Type B pancreatic cell (in vitro differentiated cells): ENCODE measurements around the gene MTMR12. TPM values are rescaled to one million over a fixed set of nuclear protein-coding genes. Genes with fewer than 3 reads are reported as not detected.

ENCODE experiments used
- DNase-seq: peaks from one replicate; pipeline ENCODE4 v3.0.0; 2021; ENCODE audit warnings: mixed read lengths; ENCODE audit not compliant: unreplicated experiment; ENCODE audit errors: extremely low spot score
- H3K27ac Mint-ChIP-seq: 2 replicates; pipeline ENCODE4 v1.8.0; 2021; ENCODE audit warnings: mild to moderate bottlenecking, mixed read lengths
- H3K27me3 Mint-ChIP-seq: 2 replicates; pipeline ENCODE4 v1.8.0; 2021; ENCODE audit warnings: mixed read lengths
- H3K36me3 Mint-ChIP-seq: 2 replicates; pipeline ENCODE4 v1.8.0; 2021; ENCODE audit warnings: mixed read lengths
- H3K4me1 Mint-ChIP-seq: one replicate; pipeline ENCODE4 v1.8.0; 2021; ENCODE audit warnings: mixed read lengths; ENCODE audit not compliant: unreplicated experiment
- H3K4me3 Mint-ChIP-seq: 2 replicates; pipeline ENCODE4 v1.8.0; 2021; ENCODE audit warnings: mild to moderate bottlenecking, mixed read lengths
- H3K9me3 Mint-ChIP-seq: 2 replicates; pipeline ENCODE4 v1.8.0; 2021; ENCODE audit warnings: mixed read lengths
- CTCF ChIP-seq: fragments of 200-600 bp; sonication (generic); conservative IDR thresholded peaks from 2 replicates; pipeline ENCODE4 v1.5.0; 2021; ENCODE audit warnings: antibody characterized with exemption, mild to moderate bottlenecking
- total RNA-seq: library from RNA; stranded (reverse); gene quantifications from 2 replicates; pipeline ENCODE4 v1.2.1, GENCODE V29; 2021; ENCODE audit warnings: low replicate concordance

Gene MTMR12
- total RNA-seq, 1 donor from 2014 or later = 23.5 TPM

- Mint-ChIP-seq H3K9me3 (no peaks in the 10 kb centered on the region), H3K4me3 (no peak overlapping the region), H3K27me3 (no peaks in the 10 kb centered on the region), H3K4me1 (no peaks in the 10 kb centered on the region), H3K36me3 (peaks cover 24% of the 10 kb centered on the region), H3K27ac (no peak overlapping the region)
- DNase-seq = no peak
- TF ChIP-seq CTCF = no peak
These were observed 42.9 kb upstream of the MTMR12 start for GRCh38 chr5:32355686-32356085.

GRCh38 chr5:32353420-32353819 lies 40.7 kb upstream of the MTMR12 start:
- Mint-ChIP-seq H3K9me3 (peaks cover 5% of the 10 kb centered on the region), H3K27ac (no peak overlapping the region), H3K36me3 (peaks cover 20% of the 10 kb centered on the region), H3K4me1 (no peaks in the 10 kb centered on the region), H3K4me3 (no peak overlapping the region), H3K27me3 (no peaks in the 10 kb centered on the region)
- DNase-seq = no peak
- TF ChIP-seq CTCF = no peak

GRCh38 chr5:32352685-32353084 lies 39.9 kb upstream of the MTMR12 start:
- Mint-ChIP-seq H3K4me1 (no peaks in the 10 kb centered on the region), H3K36me3 (peaks cover 17% of the 10 kb centered on the region), H3K27ac (no peak overlapping the region), H3K4me3 (no peak overlapping the region), H3K9me3 (peaks cover 7% of the 10 kb centered on the region), H3K27me3 (no peaks in the 10 kb centered on the region)
- no peak for DNase-seq
- no peak for TF ChIP-seq CTCF

- H3K4me1 Mint-ChIP-seq = no peaks in the 10 kb centered on the region
- no peaks in the 10 kb centered on the region for H3K27me3 Mint-ChIP-seq
- H3K4me3 Mint-ChIP-seq = no peak overlapping the region
- no peak for TF ChIP-seq CTCF
- peaks cover 6% of the 10 kb centered on the region for H3K36me3 Mint-ChIP-seq
- H3K9me3 Mint-ChIP-seq = peaks cover 11% of the 10 kb centered on the region
- H3K27ac Mint-ChIP-seq = no peak overlapping the region
- DNase-seq = no peak
These were observed 34.1 kb upstream of the MTMR12 start for GRCh38 chr5:32346869-32347268.

GRCh38 chr5:32343058-32343672 lies 30.4 kb upstream of the MTMR12 start:
- no peaks in the 10 kb centered on the region for H3K27me3 Mint-ChIP-seq
- peaks cover 8% of the 10 kb centered on the region for H3K9me3 Mint-ChIP-seq
- H3K4me3 Mint-ChIP-seq = no peak overlapping the region
- H3K4me1 Mint-ChIP-seq = no peaks in the 10 kb centered on the region
- DNase-seq = no peak
- H3K36me3 Mint-ChIP-seq = peaks cover 7% of the 10 kb centered on the region
- H3K27ac Mint-ChIP-seq = no peak overlapping the region
- no peak for TF ChIP-seq CTCF

GRCh38 chr5:32342656-32343055 lies 29.9 kb upstream of the MTMR12 start:
- no peak for DNase-seq
- H3K9me3 Mint-ChIP-seq = peaks cover 8% of the 10 kb centered on the region
- no peaks in the 10 kb centered on the region for H3K4me1 Mint-ChIP-seq
- TF ChIP-seq CTCF = no peak
- no peak overlapping the region for H3K4me3 Mint-ChIP-seq
- H3K36me3 Mint-ChIP-seq = peaks cover 7% of the 10 kb centered on the region
- H3K27me3 Mint-ChIP-seq = no peaks in the 10 kb centered on the region
- no peak overlapping the region for H3K27ac Mint-ChIP-seq
